Sigmoid colon (tissue), 4 donors: ENCODE data around the gene CLDN2.

Experiments used
- EP300 ChIP-seq, 4 donors: sonication (generic); formaldehyde crosslinking; IDR thresholded peaks; one replicate each; pipeline ENCODE4 v1.6.1; 2017; ENCODE audit warnings: antibody characterized with exemption in 4 of 4
- POLR2A ChIP-seq, 2 donors: fragments of 450-650 bp; IDR thresholded peaks; one replicate each; pipeline ENCODE4 v1.6.1; 2016; ENCODE audit warnings: antibody characterized with exemption in 2 of 2, mild to moderate bottlenecking in 2 of 2, moderate library complexity in 2 of 2
- POLR2AphosphoS5 ChIP-seq, 4 donors: sonication (generic); formaldehyde crosslinking; IDR thresholded peaks; one replicate each; pipeline ENCODE4 v1.6.1; 2017; ENCODE audit warnings: antibody characterized with exemption in 4 of 4
- TF ChIP-seq, protein P1 (sequence below), 4 experiments: fragments of 450-650 bp in 3 of 4; fragments of 200-600 bp in 1 of 4; IDR thresholded peaks; one replicate each; pipeline ENCODE4 v1.5.1; 2016 to 2019; ENCODE audit warnings: antibody characterized with exemption in 4 of 4, mild to moderate bottlenecking in 3 of 4, moderate library complexity in 2 of 4

DNA sequence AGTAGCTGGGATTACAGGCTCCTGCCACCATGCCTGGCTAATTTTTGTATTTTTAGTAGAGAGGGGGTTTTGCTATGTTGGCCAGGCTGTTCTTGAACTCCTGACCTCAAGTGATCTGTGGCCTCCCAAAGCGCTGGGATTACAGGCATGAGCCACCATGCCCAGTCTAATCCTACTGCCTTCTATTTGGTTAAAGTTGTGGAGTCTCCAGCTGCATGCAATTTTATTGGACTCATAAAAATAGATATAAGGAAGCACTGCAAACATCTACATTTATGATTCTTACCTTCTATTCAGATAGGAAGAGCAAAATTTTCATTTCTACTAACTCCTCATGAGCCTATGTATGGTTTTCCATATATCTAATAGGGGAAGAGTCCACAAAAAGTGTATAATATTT, 30.7 kb upstream of the CLDN2 start:
- TF ChIP-seq, protein P1, sequence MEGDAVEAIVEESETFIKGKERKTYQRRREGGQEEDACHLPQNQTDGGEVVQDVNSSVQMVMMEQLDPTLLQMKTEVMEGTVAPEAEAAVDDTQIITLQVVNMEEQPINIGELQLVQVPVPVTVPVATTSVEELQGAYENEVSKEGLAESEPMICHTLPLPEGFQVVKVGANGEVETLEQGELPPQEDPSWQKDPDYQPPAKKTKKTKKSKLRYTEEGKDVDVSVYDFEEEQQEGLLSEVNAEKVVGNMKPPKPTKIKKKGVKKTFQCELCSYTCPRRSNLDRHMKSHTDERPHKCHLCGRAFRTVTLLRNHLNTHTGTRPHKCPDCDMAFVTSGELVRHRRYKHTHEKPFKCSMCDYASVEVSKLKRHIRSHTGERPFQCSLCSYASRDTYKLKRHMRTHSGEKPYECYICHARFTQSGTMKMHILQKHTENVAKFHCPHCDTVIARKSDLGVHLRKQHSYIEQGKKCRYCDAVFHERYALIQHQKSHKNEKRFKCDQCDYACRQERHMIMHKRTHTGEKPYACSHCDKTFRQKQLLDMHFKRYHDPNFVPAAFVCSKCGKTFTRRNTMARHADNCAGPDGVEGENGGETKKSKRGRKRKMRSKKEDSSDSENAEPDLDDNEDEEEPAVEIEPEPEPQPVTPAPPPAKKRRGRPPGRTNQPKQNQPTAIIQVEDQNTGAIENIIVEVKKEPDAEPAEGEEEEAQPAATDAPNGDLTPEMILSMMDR (IDR thresholded peaks at IDR 0.05), result no peak
- TF ChIP-seq POLR2AphosphoS5 (IDR thresholded peaks at IDR 0.05) (no peak), EP300 (IDR thresholded peaks at IDR 0.05) (no peak), POLR2A (IDR thresholded peaks at IDR 0.05) (no peak)
